Choroid plexus epithelial cell (primary cell): ENCODE data around the gene G6PC1.
"Not testable (repeated sequence)": the region's sequence is repeated elsewhere in the genome, so short reads cannot be mapped to it uniquely, and the experiment has no call there.

Experiments used
- DNase-seq: peaks from one replicate; pipeline ENCODE4 v3.0.0-alpha.2; 2010; ENCODE audit warnings: low read depth
- H3K4me3 ChIP-seq: 2 replicates; pipeline ENCODE4 v1.5.1; 2011; ENCODE audit warnings: low read depth, mild to moderate bottlenecking, control low read depth, low read length, moderate library complexity
- TF ChIP-seq, protein P1 (sequence below): conservative IDR thresholded peaks from 2 replicates; pipeline ENCODE4 v1.5.1; 2011; ENCODE audit warnings: low read depth, mild to moderate bottlenecking, control low read depth, inconsistent platforms, low read length, moderate library complexity

G6PC1 gene

DNA sequence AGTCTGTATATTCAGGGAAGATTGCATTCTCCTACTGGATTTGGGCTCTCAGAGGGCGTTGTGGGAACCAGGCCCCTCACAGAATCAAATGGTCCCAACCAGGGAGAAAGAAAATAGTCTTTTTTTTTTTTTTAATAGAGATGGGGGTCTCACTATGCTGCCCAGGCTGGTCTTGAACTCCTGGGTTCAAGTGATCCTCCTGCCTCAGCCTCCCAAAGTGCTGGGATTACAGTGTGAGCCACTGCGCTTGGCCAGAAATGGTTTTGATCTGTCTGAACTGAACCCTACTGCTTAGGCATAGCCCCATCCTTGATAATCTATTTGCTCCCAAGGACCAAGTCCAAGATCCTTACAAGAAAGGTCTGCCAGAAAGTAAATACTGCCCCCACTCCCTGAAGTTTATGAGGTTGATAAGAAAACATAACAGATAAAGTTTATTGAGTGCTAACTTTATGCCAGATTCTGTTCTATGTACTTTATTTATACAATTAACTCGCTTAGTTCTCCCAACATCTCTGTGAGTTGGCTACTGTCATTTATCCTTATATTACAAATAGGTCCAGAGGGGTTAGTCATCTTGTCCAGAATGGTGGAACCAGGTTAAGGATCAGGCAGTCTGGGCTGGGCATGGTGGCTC lies 13.5 kb downstream of the G6PC1 start:
- no peak for DNase-seq
- H3K4me3 ChIP-seq, result no peak overlapping the region
- TF ChIP-seq, protein P1, sequence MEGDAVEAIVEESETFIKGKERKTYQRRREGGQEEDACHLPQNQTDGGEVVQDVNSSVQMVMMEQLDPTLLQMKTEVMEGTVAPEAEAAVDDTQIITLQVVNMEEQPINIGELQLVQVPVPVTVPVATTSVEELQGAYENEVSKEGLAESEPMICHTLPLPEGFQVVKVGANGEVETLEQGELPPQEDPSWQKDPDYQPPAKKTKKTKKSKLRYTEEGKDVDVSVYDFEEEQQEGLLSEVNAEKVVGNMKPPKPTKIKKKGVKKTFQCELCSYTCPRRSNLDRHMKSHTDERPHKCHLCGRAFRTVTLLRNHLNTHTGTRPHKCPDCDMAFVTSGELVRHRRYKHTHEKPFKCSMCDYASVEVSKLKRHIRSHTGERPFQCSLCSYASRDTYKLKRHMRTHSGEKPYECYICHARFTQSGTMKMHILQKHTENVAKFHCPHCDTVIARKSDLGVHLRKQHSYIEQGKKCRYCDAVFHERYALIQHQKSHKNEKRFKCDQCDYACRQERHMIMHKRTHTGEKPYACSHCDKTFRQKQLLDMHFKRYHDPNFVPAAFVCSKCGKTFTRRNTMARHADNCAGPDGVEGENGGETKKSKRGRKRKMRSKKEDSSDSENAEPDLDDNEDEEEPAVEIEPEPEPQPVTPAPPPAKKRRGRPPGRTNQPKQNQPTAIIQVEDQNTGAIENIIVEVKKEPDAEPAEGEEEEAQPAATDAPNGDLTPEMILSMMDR, result no peak

DNA sequence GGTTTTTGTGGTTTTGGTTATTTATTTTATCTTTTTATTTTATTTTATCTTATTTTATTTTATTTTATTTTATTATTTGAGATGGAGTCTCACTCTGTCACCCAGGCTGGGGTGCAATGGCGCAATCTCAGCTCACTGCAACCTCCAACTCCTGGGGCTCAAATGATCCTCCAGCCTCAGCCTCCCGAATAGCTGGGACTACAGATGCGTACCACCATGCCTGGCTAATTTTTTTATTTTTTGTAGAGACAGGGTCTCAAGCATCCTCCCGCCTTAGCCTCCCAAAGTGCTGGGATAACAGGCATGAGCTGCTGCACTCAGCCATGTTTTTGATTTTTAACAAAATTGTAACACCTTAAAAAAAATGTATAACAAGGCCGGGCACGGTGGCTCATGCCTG lies 14.7 kb downstream of the G6PC1 start:
- DNase-seq, H3K4me3 ChIP-seq: not testable (repeated sequence)

DNA sequence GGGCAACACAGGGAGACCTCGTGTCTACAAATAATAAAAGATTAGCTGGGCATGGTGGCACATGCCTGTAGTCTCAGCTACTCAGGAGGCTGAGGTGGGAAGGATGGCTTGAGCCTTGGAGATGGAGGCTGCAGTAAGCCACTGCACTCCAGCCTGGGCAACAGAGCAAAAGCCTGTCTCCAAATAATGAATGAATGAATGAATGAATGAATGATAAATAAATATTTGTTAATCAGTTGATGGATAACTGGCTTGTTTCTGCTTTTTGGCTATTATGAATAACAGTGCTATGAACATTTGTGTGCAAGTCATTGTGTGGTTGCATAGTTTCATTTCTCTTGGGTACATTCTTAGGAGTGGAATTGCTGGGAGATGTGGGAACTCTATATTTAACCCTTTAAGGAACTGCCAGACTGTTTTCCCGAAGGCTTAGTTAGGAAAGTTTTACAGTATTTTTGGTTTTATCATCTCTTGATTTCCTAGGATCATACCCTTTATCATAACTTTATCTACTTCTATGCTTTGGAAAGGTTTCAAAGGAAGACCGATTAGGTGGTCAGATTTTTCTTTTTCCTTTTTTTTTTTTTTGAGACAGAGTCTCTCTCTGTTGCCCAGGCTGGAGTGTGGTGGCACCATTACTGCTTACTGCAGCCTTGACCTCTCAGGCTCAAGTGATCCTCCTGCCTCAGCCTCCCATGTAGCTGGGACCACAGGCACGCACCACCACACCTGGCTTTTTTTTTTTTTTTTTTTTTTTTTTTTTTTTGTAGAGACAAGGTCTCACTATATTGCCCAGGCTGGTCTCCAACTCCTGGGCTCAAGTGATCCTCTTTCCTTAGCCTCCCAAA lies 16.0 kb downstream of the G6PC1 start:
- not testable (repeated sequence) for DNase-seq, H3K4me3 ChIP-seq

DNA sequence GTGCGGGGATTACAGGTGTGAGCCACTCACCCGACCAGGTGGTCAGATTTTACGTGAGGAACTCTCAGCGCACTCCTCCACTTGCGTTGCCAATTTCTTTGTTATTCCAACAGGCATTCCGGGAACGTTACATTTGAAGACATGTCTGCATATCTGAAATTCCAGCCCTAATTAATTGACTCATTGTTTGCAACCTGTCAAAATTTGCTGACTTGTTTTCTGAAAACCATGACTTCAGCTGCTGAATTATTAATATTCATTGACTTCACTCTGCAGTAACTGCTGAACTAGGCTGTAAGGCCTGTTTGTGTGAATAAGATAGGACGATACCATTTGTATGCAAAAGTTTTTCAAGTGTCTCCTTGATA lies 16.6 kb downstream of the G6PC1 start:
- no peak for DNase-seq

DNA sequence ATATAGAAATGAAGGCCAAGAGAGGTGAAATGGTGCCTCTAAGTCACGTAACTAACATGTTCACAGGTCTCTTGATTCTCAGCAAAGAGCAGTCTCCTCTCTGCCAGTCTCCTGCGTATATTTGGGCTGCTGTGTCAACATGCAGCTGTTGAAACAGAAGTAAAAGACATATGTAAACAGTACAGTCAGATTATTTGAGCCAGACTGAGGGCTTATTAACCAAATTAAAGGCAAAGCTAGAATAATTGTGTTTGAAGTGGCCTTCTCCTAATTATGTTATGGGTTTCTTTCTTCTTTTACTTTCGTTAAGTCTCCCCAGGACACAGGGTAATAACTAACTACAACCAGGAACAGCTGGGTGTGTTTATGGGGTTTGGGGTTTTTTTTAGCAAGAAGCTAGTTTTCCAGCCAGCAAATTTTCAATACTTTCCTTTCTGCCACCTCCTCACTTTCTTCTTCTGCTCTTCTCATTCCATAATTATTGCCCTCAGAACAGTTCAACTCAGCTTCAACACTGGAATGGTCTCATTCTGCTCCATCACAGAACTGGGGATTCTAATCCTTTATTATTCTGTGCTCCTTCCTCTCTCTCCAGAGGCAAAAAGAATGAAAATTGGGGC lies 18.4 kb downstream of the G6PC1 start:
- H3K4me3 ChIP-seq, result no peak overlapping the region
- DNase-seq, result no peak
- TF ChIP-seq, protein P1, result no peak

More for the DNA sequence above, 16.6 kb downstream of the G6PC1 start:
- no peak overlapping the region for H3K4me3 ChIP-seq
- TF ChIP-seq, protein P1, result no peak

DNA sequence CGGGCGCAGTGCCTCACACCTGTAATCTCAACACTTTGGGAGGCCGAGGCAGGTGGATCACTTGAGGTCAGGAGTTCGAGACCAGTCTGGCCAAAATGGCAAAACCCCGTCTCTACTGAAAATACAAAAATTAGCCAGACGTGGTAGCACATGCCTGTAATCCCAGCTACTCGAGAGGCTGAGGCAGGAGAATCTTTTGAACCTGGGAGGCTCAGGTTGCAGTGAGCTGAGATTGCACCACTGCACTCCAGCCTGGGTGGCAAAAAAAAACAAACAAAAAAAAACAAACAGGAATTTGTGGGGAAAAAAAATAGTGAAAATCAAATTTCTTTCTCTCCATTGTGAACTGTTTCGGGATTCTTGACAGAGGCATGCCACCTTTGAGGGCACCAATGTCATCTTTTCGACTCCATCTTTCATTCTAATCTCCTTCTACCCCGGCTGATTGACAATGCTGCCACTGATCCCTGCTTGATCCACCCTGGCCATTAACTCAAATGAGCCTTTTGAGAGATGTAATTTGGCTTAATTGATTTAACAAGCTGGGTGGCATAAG lies 19.0 kb downstream of the G6PC1 start:
- H3K4me3 ChIP-seq, result not testable (repeated sequence)

DNA sequence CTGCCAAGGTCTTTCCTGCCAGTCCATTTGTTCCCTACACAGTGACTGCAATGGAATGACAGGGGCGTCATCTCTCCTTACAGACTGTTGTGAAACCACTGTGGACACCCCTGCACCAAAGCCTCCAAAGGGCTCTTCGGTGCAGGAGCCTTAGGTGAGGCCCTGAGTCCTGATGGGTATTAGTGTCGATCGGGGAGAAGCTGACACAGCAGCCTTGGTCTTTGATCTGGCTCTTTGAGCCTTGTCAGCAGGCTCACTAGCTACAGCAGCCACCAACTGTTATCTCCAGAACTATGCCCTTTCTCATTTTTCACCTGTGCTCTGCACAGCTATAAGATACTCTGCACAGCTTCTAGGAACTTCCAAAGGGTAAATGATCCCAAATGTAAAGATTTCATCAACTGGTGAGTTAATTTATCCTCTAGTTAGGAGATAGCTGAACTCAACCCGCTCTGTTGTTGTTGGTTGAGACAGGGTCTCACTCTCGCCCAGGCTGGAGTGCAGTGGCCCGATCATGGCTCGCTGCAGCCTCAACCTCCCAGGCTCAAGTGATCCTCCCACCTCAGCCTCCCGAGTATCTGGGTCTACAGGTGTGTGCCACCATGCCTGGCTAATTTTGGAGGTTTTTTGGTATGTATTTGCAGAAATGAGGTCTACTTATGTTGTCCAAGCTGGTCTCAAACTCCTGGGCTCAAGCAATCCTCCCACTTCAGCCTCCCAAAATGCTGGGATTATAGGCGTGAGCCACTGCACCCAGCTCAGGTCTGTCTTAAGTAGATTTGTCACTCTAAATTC lies 19.7 kb downstream of the G6PC1 start:
- TF ChIP-seq, protein P1, result no peak
- H3K4me3 ChIP-seq, result no peak overlapping the region

More for the DNA sequence above, 19.0 kb downstream of the G6PC1 start:
- not testable (repeated sequence) for DNase-seq

DNA sequence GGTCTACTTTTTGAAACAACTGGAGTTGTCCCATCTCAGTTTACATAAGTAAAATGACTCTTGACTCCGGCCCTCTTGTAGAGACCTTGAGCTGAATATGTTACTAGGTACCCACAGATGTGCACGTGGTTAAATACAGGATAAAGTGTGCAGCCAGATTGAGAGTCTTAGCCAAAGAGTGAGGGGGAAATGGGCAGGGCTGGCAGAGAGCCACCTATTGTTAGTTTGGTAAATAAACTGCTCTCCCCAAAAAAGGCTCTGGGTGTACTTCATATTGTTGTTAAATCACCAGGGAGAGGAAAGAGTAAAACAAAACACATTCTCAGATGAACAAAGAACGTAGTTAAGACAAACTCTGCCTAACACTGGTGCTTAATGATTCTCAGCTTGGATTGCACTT lies 20.3 kb downstream of the G6PC1 start:
- H3K4me3 ChIP-seq, result no peak overlapping the region
- TF ChIP-seq, protein P1, result no peak
- no peak for DNase-seq

More for the DNA sequence above, 19.7 kb downstream of the G6PC1 start:
- no peak for DNase-seq
